Endothelial cell (in vitro differentiated cells): ENCODE results near the gene GBP3. TPM values are rescaled to one million over a fixed set of nuclear protein-coding genes. Genes with fewer than 3 reads are reported as not detected.
A peak's percentile ranks its signal among the peaks of the same experiment; 100 is the strongest.

Source experiments
- DNase-seq: peaks from one replicate; pipeline ENCODE4 v3.0.0; 2021; ENCODE audit warnings: low spot score
- H3K27ac Mint-ChIP-seq: one replicate; pipeline ENCODE4 v1.8.0; 2021; ENCODE audit warnings: mixed read lengths, inconsistent platforms; ENCODE audit not compliant: unreplicated experiment
- H3K27me3 Mint-ChIP-seq: one replicate; pipeline ENCODE4 v1.8.0; 2021; ENCODE audit warnings: mild to moderate bottlenecking, moderate library complexity, mixed read lengths, inconsistent platforms; ENCODE audit not compliant: unreplicated experiment
- H3K36me3 Mint-ChIP-seq: one replicate; pipeline ENCODE4 v1.8.0; 2021; ENCODE audit warnings: mild to moderate bottlenecking, low read depth, mixed read lengths, inconsistent platforms; ENCODE audit not compliant: unreplicated experiment
- H3K4me1 Mint-ChIP-seq: one replicate; pipeline ENCODE4 v1.8.0; 2021; ENCODE audit warnings: mild to moderate bottlenecking, mixed read lengths, inconsistent platforms; ENCODE audit not compliant: unreplicated experiment
- H3K4me3 Mint-ChIP-seq: one replicate; pipeline ENCODE4 v1.8.0; 2021; ENCODE audit warnings: mild to moderate bottlenecking, mixed read lengths, inconsistent platforms; ENCODE audit not compliant: unreplicated experiment
- H3K9me3 Mint-ChIP-seq: one replicate; pipeline ENCODE4 v1.8.0; 2021; ENCODE audit warnings: mixed read lengths, inconsistent platforms; ENCODE audit not compliant: unreplicated experiment
- CTCF ChIP-seq: fragments of 200-600 bp; sonication (generic); IDR thresholded peaks from one replicate; pipeline ENCODE4 v1.5.0; 2021; ENCODE audit warnings: antibody characterized with exemption; ENCODE audit not compliant: unreplicated experiment
- total RNA-seq: library from RNA; stranded (reverse); fragmentation: NEBNext Ultra II Directional; extraction: Animal tissue kit (Norgen Biotek cat#: 25700); gene quantifications from one replicate; pipeline ENCODE4 v1.2.1, GENCODE V29; 2021; ENCODE audit not compliant: unreplicated experiment

GBP3 gene
- total RNA-seq, 1 donor from 2014 or later, result 0.36 TPM

GRCh38 chr1:89044970-89045721 is 22.5 kb upstream of the GBP3 start:
- H3K27ac Mint-ChIP-seq, result no peak overlapping the region
- DNase-seq, result no peak
- peaks cover 7% of the 10 kb centered on the region for H3K27me3 Mint-ChIP-seq
- H3K4me3 Mint-ChIP-seq, result no peak overlapping the region
- H3K4me1 Mint-ChIP-seq, result peaks cover 8% of the 10 kb centered on the region
- peaks cover 20% of the 10 kb centered on the region for H3K36me3 Mint-ChIP-seq
- peaks cover 5% of the 10 kb centered on the region for H3K9me3 Mint-ChIP-seq
- TF ChIP-seq CTCF, result no peak

- Mint-ChIP-seq H3K9me3 (peaks cover 5% of the 10 kb centered on the region), H3K27me3 (peaks cover 3% of the 10 kb centered on the region), H3K4me1 (peaks cover 5% of the 10 kb centered on the region), H3K4me3 (peak overlapping the region; percentile 69), H3K27ac (no peak overlapping the region), H3K36me3 (peaks cover 22% of the 10 kb centered on the region)
- TF ChIP-seq CTCF, result no peak
- DNase-seq, result no peak
Observed at GRCh38 chr1:89043940-89044339, 21.3 kb upstream of the GBP3 start.

DNA sequence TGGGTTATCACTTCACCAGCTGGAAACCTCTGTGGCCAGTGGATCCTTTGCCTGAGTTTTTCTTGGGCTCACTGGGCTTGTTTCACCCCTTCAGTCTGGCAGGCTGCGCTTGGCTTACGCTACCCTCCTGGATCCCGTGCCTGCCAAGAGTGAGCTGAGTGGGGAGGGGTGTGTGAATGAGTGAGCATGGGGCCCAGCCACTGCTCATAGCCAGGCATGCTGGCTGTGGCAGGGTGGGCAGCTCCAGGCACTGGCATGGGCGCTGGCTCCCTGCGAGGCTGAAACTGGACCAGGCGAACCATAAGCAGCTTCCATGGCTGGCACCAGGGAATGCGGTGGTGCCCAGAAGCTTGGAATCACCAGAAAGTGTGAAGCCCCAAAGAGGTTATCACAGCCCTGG is 19.8 kb upstream of the GBP3 start:
- Mint-ChIP-seq H3K4me3 (no peak overlapping the region), H3K4me1 (peaks cover 5% of the 10 kb centered on the region), H3K9me3 (peaks cover 5% of the 10 kb centered on the region), H3K27ac (no peak overlapping the region), H3K27me3 (peaks cover 3% of the 10 kb centered on the region), H3K36me3 (peaks cover 23% of the 10 kb centered on the region)
- DNase-seq, result no peak
- TF ChIP-seq CTCF, result no peak

DNA sequence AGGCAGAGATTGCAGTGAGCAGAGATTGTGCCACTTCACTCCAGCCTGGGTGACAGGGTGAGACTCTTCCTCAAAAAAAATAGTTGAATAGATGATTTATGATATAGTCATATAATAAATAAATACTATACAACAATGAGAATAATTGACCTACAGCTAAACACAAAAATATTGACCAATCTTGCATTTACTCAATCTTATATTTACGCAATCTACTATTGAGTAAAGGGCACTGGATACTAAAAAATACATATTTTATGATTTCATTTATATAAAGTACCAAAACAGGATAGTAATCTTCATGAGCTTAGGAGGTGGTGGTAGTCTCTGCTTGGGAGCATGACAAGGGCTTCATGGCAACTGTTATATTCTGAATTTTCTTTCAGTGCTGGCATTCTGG is 19.1 kb upstream of the GBP3 start:
- no peak for TF ChIP-seq CTCF
- Mint-ChIP-seq H3K4me3 (no peak overlapping the region), H3K27ac (no peak overlapping the region), H3K27me3 (peaks cover 3% of the 10 kb centered on the region), H3K9me3 (peaks cover 5% of the 10 kb centered on the region), H3K4me1 (peaks cover 5% of the 10 kb centered on the region), H3K36me3 (peaks cover 23% of the 10 kb centered on the region)
- no peak for DNase-seq

DNA sequence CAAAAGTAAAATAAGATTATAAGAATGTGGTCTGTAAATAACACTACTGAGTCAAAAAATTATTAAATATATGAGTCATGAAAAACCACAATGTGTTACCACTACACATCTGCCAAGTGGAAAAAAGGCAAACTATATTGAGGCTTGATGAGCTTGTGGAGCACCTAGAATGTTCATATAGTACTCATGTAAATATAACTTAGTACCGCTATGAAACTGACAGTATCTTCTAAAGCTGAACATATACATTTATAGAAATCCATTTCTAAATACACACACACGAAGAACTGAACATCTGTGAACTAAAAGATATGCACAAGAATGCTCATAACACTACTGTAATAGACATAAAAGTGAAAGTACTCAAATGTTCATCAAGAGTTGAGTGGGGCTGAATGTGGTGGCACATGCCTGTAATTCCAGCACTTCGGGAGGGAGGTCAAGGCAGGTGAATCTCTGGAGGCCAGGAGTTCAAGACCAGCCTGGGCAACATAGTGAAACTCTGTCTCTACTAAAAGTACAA is 18.5 kb upstream of the GBP3 start:
- Mint-ChIP-seq H3K4me1 (peaks cover 5% of the 10 kb centered on the region), H3K9me3 (peaks cover 5% of the 10 kb centered on the region), H3K27ac (no peak overlapping the region), H3K36me3 (peaks cover 23% of the 10 kb centered on the region), H3K4me3 (no peak overlapping the region), H3K27me3 (peaks cover 3% of the 10 kb centered on the region)
- no peak for DNase-seq
- TF ChIP-seq CTCF, result no peak
